Mucosa of descending colon (tissue), 3 donors: ENCODE measurements around the gene PAX2. TPM values are rescaled to one million over a fixed set of nuclear protein-coding genes. Genes with fewer than 3 reads are reported as not detected.

ENCODE experiments used
- ATAC-seq: fragments of 200-7000 bp; cut with Tn5 transposase; one replicate; pipeline ENCODE4 v1.9.1; 2020; ENCODE audit warnings: mild to moderate bottlenecking, moderate library complexity
- DNase-seq, 3 donors: peaks; one replicate each; pipeline ENCODE4 v3.0.0-alpha.2; 2020
- H3K36me3 ChIP-seq: fragments of 200-600 bp; one replicate; pipeline ENCODE4 v1.8.0; 2021; ENCODE audit warnings: low read depth, mild to moderate bottlenecking
- H3K4me1 ChIP-seq: fragments of 200-600 bp; one replicate; pipeline ENCODE4 v1.8.0; 2021; ENCODE audit warnings: low read depth, mild to moderate bottlenecking
- H3K4me3 ChIP-seq: fragments of 200-600 bp; one replicate; pipeline ENCODE4 v1.8.0; 2021; ENCODE audit warnings: mild to moderate bottlenecking
- H3K9me3 ChIP-seq: fragments of 200-600 bp; one replicate; pipeline ENCODE4 v1.8.0; 2021; ENCODE audit warnings: mild to moderate bottlenecking
- CTCF ChIP-seq: fragments of 200-600 bp; IDR thresholded peaks from one replicate; pipeline ENCODE4 v1.8.0; 2022; ENCODE audit warnings: antibody characterized with exemption, mild to moderate bottlenecking
- intact Hi-C, 2 donors: fragments of 100-400 bp; cut with DNase I in 1 of 2; cut with micrococcal nuclease in 1 of 2; formaldehyde crosslinking; loops; one replicate each; pipeline versions ENCODE4 v1.11.0 to v1.11.1; 2022; cut with DNase I, micrococcal nuclease
- total RNA-seq, 3 donors: library from RNA; stranded (reverse); fragmentation: NEBNext Ultra II Directional in 2 of 3; extraction: Animal tissue kit (Norgen Biotek cat#: 25700) in 2 of 3; gene quantifications; one replicate each; pipeline versions ENCODE4 v1.2.1 to v1.2.4, GENCODE V29; 2021 to 2023
- donor health status: DM: no; HTN: no; CAD: no; lungs with moderate emphysema.
- donor health status: DM: no; HTN: no; CAD: no.
- donor health status: DM: no; HTN: yes; CAD: no.

PAX2 gene
- total RNA-seq, 3 donors from 2014 or later = not detected

GRCh38 chr10:100731407-100732240, 13.8 kb upstream of the PAX2 start:
- H3K4me3 ChIP-seq = no peak overlapping the region
- ATAC-seq (no peak), DNase-seq (no peak)
- H3K4me1 ChIP-seq = peaks cover 20% of the 10 kb centered on the region
- intact Hi-C loops = loop anchor here in 1 of 2 donors (10.0 kb wide), 1 partner anchor 167 kb away; no protein-coding TSS in a partner anchor
- no peak for TF ChIP-seq CTCF
- no peaks in the 10 kb centered on the region for H3K9me3 ChIP-seq
- no peaks in the 10 kb centered on the region for H3K36me3 ChIP-seq

GRCh38 chr10:100732241-100732596, 13.2 kb upstream of the PAX2 start:
- H3K4me1 ChIP-seq = peaks cover 20% of the 10 kb centered on the region
- no peaks in the 10 kb centered on the region for H3K9me3 ChIP-seq
- DNase-seq (no peak), ATAC-seq (no peak)
- intact Hi-C loops = loop anchor here in 1 of 2 donors (10.0 kb wide), 1 partner anchor 167 kb away; no protein-coding TSS in a partner anchor
- H3K4me3 ChIP-seq = no peak overlapping the region
- TF ChIP-seq CTCF = no peak
- H3K36me3 ChIP-seq = no peaks in the 10 kb centered on the region

GRCh38 chr10:100733329-100733728, 12.1 kb upstream of the PAX2 start:
- H3K9me3 ChIP-seq = no peaks in the 10 kb centered on the region

GRCh38 chr10:100734295-100735086, 10.9 kb upstream of the PAX2 start:
- ATAC-seq = no peak
- no peak for TF ChIP-seq CTCF
- intact Hi-C loops = loop anchor here in 1 of 2 donors (10.0 kb wide), 1 partner anchor 170 kb away; no protein-coding TSS in a partner anchor
- H3K4me3 ChIP-seq = no peak overlapping the region
- peaks cover 19% of the 10 kb centered on the region for H3K4me1 ChIP-seq
- H3K9me3 ChIP-seq = no peaks in the 10 kb centered on the region
- H3K36me3 ChIP-seq = no peaks in the 10 kb centered on the region
- no peak for DNase-seq

More at GRCh38 chr10:100733329-100733728, 12.1 kb upstream of the PAX2 start:
- peaks cover 20% of the 10 kb centered on the region for H3K4me1 ChIP-seq
- no peaks in the 10 kb centered on the region for H3K36me3 ChIP-seq
- intact Hi-C loops = loop anchor here in 1 of 2 donors (10.0 kb wide), 1 partner anchor 169 kb away; no protein-coding TSS in a partner anchor
- no peak for TF ChIP-seq CTCF
- no peak overlapping the region for H3K4me3 ChIP-seq
- DNase-seq = no peak
- no peak for ATAC-seq

GRCh38 chr10:100735087-100735336, 10.4 kb upstream of the PAX2 start:
- H3K9me3 ChIP-seq = no peaks in the 10 kb centered on the region
- H3K36me3 ChIP-seq = no peaks in the 10 kb centered on the region
- TF ChIP-seq CTCF = no peak
- ATAC-seq (no peak), DNase-seq (no peak)
- H3K4me1 ChIP-seq = peaks cover 13% of the 10 kb centered on the region
- intact Hi-C loops = loop anchor here in 1 of 2 donors (10.0 kb wide), 1 partner anchor 170 kb away; no protein-coding TSS in a partner anchor
- H3K4me3 ChIP-seq = no peak overlapping the region
